Lung (tissue), 12 donors: ENCODE measurements around the gene SIL1. TPM values are rescaled to one million over a fixed set of nuclear protein-coding genes. Genes with fewer than 3 reads are reported as not detected.

Experiments used
- ATAC-seq: fragments of 200-7000 bp; cut with Tn5 transposase; one replicate; pipeline ENCODE4 v1.9.1; 2020; ENCODE audit warnings: moderate number of reproducible peaks; ENCODE audit not compliant: insufficient read depth, low FRiP score
- DNase-seq, 3 donors: peaks; one replicate each; pipeline ENCODE4 v3.0.0-alpha.2; 2013 to 2017
- H3K27ac ChIP-seq, 2 donors: one replicate each; pipeline ENCODE4 v1.5.1; 2013; ENCODE audit warnings: mild to moderate bottlenecking in 2 of 2, moderate library complexity in 2 of 2, control low read depth in 1 of 2, inconsistent platforms in 1 of 2, low read depth in 1 of 2, low read length in 1 of 2
- H3K27me3 ChIP-seq, 3 donors: one replicate each; pipeline ENCODE4 v1.5.1; 2013; ENCODE audit warnings: low read length in 2 of 3; ENCODE audit not compliant: control insufficient read depth in 3 of 3, insufficient read depth in 3 of 3
- H3K36me3 ChIP-seq, 4 donors: one replicate each; pipeline ENCODE4 v1.5.1; 2013; ENCODE audit warnings: low read length in 4 of 4, mild to moderate bottlenecking in 1 of 4, moderate library complexity in 1 of 4; ENCODE audit not compliant: control insufficient read depth in 4 of 4, insufficient read depth in 4 of 4
- H3K4me1 ChIP-seq, 5 donors: one replicate each; pipeline ENCODE4 v1.5.1; 2013; ENCODE audit warnings: low read length in 5 of 5, mild to moderate bottlenecking in 2 of 5, moderate library complexity in 1 of 5; ENCODE audit not compliant: control insufficient read depth in 5 of 5, insufficient read depth in 5 of 5
- H3K4me3 ChIP-seq: one replicate; pipeline ENCODE4 v1.5.1; 2013; ENCODE audit warnings: mild to moderate bottlenecking, control low read depth, moderate library complexity
- H3K9ac ChIP-seq, 2 donors: one replicate each; pipeline ENCODE4 v1.5.1; 2013; ENCODE audit warnings: low read length in 2 of 2, control low read depth in 1 of 2; ENCODE audit not compliant: insufficient read depth in 1 of 2
- H3K9me3 ChIP-seq, 4 donors: one replicate each; pipeline ENCODE4 v1.5.1; 2013; ENCODE audit warnings: low read length in 3 of 4, mild to moderate bottlenecking in 1 of 4, moderate library complexity in 1 of 4; ENCODE audit not compliant: control insufficient read depth in 4 of 4, insufficient read depth in 3 of 4
- WGBS, 2 donors: extraction: QIAGEN DNeasy Blood & Tissue Kit; methylation state at CpG; one replicate each; pipeline ENCODE4 v1.1.7; 2013; 5-methylcytosine and 5-hydroxymethylcytosine counted together
- polyA plus RNA-seq, 2 donors: library from polyadenylated mRNA; stranded (reverse); fragments of 200-250 nt; gene quantifications; one replicate each; pipeline ENCODE4 v1.2.1, GENCODE V29; 2013
- total RNA-seq, 2 donors: library from RNA; depleted of rRNA in 1 of 2; stranded (reverse); fragments of >200 nt in 1 of 2; gene quantifications; one replicate each; pipeline ENCODE4 v1.2.1, GENCODE V29; 2014 to 2021
- TF ChIP-seq, protein P1 (sequence below): IDR thresholded peaks from 2 replicates; pipeline ENCODE4 v1.5.1; 2012; ENCODE audit warnings: mild to moderate bottlenecking; ENCODE audit errors: control extremely low read depth, extremely low read depth
- donor health status: control.
- donor health status: control.
- donor health status: Bipolar disorder and iron deficiency.
- donor health status: healthy.
- donor health status: DM: yes; HTN: yes; CAD: no.

Gene SIL1
- total and polyA plus RNA-seq, 4 donors = 38.5 to 109 (median 78.4) TPM

DNA sequence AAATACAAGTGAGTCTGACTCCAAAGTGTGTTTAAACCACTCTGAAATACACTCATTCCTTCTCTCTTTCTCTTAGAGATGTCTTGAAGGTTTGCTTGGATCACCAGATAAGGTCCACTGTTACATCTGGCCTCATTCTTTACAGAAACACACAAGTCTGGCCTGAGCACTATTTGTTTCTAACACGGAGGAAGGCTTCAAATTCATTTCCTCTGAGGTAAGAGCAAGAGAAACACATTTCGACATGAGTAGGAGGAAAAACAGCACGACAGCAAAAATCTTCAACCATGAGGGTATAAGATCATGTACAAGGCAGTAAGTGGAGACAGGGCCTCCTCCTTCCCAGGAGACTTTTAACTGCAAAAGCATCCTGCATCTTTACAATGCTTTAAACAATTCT, 8.0 kb downstream of the SIL1 start:
- Histone ChIP-seq H3K27ac (no peak overlapping the region), H3K36me3 (peaks cover 0 to 3% (median 0%) of the 10 kb centered on the region in 4 donors), H3K9me3 (no peaks in the 10 kb centered on the region), H3K4me1 (peaks cover 3 to 14% (median 7%) of the 10 kb centered on the region in 5 donors), H3K9ac (peak overlapping the region in 1 of 2 donors; percentile 37), H3K4me3 (no peak overlapping the region), H3K27me3 (no peaks in the 10 kb centered on the region)
- TF ChIP-seq, protein P1, sequence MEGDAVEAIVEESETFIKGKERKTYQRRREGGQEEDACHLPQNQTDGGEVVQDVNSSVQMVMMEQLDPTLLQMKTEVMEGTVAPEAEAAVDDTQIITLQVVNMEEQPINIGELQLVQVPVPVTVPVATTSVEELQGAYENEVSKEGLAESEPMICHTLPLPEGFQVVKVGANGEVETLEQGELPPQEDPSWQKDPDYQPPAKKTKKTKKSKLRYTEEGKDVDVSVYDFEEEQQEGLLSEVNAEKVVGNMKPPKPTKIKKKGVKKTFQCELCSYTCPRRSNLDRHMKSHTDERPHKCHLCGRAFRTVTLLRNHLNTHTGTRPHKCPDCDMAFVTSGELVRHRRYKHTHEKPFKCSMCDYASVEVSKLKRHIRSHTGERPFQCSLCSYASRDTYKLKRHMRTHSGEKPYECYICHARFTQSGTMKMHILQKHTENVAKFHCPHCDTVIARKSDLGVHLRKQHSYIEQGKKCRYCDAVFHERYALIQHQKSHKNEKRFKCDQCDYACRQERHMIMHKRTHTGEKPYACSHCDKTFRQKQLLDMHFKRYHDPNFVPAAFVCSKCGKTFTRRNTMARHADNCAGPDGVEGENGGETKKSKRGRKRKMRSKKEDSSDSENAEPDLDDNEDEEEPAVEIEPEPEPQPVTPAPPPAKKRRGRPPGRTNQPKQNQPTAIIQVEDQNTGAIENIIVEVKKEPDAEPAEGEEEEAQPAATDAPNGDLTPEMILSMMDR = no peak
- ATAC-seq = peak; percentile 19
- 16 to 17% methylated on average over 3 of the region's 3 CpGs for WGBS, 2 donors
- DNase-seq = peak in 1 of 3 donors; percentile 50

DNA sequence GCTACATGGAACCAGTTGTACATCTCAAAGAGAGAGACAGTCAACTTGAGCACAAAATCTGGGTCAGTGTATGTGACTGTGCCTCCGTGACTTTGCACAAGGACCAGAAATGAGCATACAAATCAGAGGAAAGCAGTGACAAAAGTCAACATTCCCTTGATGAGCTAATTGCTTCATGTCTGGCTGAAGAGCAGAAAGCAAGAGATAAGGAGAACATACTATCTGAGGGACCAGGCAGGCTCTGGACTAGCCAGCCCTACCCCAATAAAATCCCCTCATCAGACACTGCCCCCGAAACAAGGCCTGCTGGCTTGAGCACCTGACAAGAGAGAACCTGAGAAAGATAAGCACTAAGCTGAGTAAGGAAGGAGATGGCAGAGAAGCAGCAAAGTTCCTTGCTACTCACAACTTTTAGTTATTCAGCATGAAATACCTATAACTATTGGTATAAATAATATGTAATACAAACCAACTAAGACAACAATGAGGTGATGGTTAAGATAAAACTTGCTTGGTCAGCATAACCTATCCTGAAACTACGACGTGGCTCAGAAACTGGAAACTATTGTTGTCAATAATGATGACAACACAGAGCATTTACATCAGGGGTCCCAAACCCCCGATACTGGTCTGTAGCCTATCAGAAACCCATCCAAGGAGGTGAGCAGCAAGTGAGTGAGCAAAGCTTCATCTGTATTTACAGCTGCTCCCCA, 9.5 kb downstream of the SIL1 start:
- WGBS, 2 donors = 88 to 93% methylated on average over 5 of the region's 5 CpGs
- Histone ChIP-seq H3K27me3 (no peaks in the 10 kb centered on the region), H3K4me1 (peaks cover 3 to 25% (median 10%) of the 10 kb centered on the region in 5 donors), H3K36me3 (peaks cover 0 to 3% (median under 1%) of the 10 kb centered on the region in 4 donors), H3K4me3 (no peak overlapping the region), H3K9me3 (no peaks in the 10 kb centered on the region), H3K27ac (peak overlapping the region in 1 of 2 donors; percentile 32), H3K9ac (no peak overlapping the region)
- DNase-seq = no peak
- TF ChIP-seq, protein P1 = no peak
- ATAC-seq = no peak

DNA sequence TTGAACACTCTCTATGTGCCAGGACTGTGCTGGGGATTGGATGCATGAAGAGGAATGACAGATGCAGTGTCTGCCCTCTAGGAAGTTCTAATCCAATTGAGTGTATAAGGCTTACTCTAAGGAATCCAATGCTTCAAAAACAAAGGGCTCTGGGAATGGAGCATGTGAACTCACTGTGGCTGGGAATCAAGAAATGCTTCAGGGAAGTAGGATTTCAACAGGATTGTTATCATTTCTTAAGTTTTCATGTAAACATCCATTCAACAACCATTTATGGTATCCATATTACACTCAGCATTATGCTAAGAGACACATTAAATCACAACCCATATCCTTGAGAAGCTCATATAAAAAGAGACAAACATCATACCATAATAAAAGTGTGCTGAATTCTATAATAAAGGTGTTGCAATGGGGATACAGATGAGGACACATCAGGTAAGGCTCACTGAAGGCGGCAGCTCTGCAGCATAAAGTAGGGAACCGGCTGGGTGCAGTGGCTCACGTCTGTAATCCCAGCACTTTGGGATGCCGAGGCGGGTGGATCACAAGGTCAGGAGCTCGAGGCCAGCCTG, 11.3 kb downstream of the SIL1 start:
- Histone ChIP-seq H3K4me3 (no peak overlapping the region), H3K9ac (no peak overlapping the region), H3K4me1 (peaks cover 6 to 37% (median 10%) of the 10 kb centered on the region in 5 donors), H3K27me3 (no peaks in the 10 kb centered on the region), H3K9me3 (no peaks in the 10 kb centered on the region), H3K27ac (no peak overlapping the region), H3K36me3 (peaks cover 0 to 3% (median under 1%) of the 10 kb centered on the region in 4 donors)
- WGBS, 2 donors = 90 to 97% methylated on average over 6 of the region's 6 CpGs
- TF ChIP-seq, protein P1 = no peak
- peak in 1 of 3 donors; percentile 47 for DNase-seq
- ATAC-seq = no peak
